OCI-LY7 (cell line): ENCODE data around the gene CCNB1IP1. TPM values are rescaled to one million over a fixed set of nuclear protein-coding genes. Genes with fewer than 3 reads are reported as not detected.

ENCODE experiments used
- Bru-seq: library from RNA; stranded (reverse); fragments of 400-500 nt; gene quantifications from one replicate; lab custom pipeline; 2021; lab: Mats Ljungman, UMichigan
- BruChase-seq, 2 experiments: library from RNA; stranded (reverse); fragments of 400-500 nt; gene quantifications; one replicate each; lab custom pipeline; 2021; lab: Mats Ljungman, UMichigan
- BruUV-seq: library from RNA; stranded (reverse); fragments of 400-500 nt; replicated peaks from 2 replicates; lab custom pipeline; 2021; lab: Mats Ljungman, UMichigan
- CTCF ChIA-PET: fragments of 300-600 bp; sonication (Branson Sonifier 250); formaldehyde crosslinking; loops from one replicate; lab custom pipeline; 2022; ENCODE audit warnings: antibody characterized with exemption; ENCODE audit not compliant: unreplicated experiment; lab: Charles Lee
- POLR2A ChIA-PET: fragments of 300-600 bp; sonication (Branson Sonifier 250); formaldehyde crosslinking; loops from one replicate; lab custom pipeline; 2022; ENCODE audit warnings: antibody characterized with exemption; lab: Charles Lee
- DNase-seq: peaks from one replicate; pipeline ENCODE4 v3.0.0-alpha.2; 2015; ENCODE audit warnings: low spot score
- H2AFZ ChIP-seq: fragments of 200-600 bp; sonication (generic), shearing (Covaris generic); 2 replicates; pipeline ENCODE4 v1.6.1; 2014; ENCODE audit warnings: mild to moderate bottlenecking, antibody characterized with exemption, low read length, moderate library complexity
- H3K27ac ChIP-seq: fragments of 200-600 bp; sonication (generic); 2 replicates; pipeline ENCODE4 v1.5.1; 2014; ENCODE audit warnings: mixed run types, low read depth, mild to moderate bottlenecking, moderate library complexity, low read length, inconsistent platforms; ENCODE audit not compliant: poor library complexity, severe bottlenecking
- H3K36me3 ChIP-seq: fragments of 200-600 bp; sonication (generic); 2 replicates; pipeline ENCODE4 v1.6.1; 2014; ENCODE audit warnings: mild to moderate bottlenecking, antibody characterized with exemption, low read length, moderate library complexity, mixed read lengths; ENCODE audit not compliant: insufficient read depth
- H3K4me1 ChIP-seq: fragments of 200-600 bp; sonication (generic); 2 replicates; pipeline ENCODE4 v1.5.1; 2014; ENCODE audit warnings: mild to moderate bottlenecking, low read length; ENCODE audit not compliant: insufficient read depth, poor library complexity, severe bottlenecking
- H3K4me2 ChIP-seq: fragments of 200-600 bp; sonication (generic); 2 replicates; pipeline ENCODE4 v1.6.1; 2014; ENCODE audit warnings: mild to moderate bottlenecking, low read length
- H3K4me3 ChIP-seq: fragments of 200-600 bp; sonication (generic); 2 replicates; pipeline ENCODE4 v1.5.1; 2014; ENCODE audit warnings: mild to moderate bottlenecking, low read depth, low read length; ENCODE audit not compliant: poor library complexity, severe bottlenecking
- H3K79me2 ChIP-seq: fragments of 200-600 bp; sonication (generic); 2 replicates; pipeline ENCODE4 v1.6.1; 2016; ENCODE audit warnings: low read depth, mild to moderate bottlenecking, low read length, moderate library complexity, mixed read lengths; ENCODE audit not compliant: insufficient read depth
- H3K9me2 ChIP-seq: fragments of 200-600 bp; sonication (generic); 2 replicates; pipeline ENCODE4 v1.6.1; 2016; ENCODE audit warnings: mild to moderate bottlenecking, low read length, mixed read lengths; ENCODE audit not compliant: insufficient read depth
- H3K9me3 ChIP-seq: fragments of 200-600 bp; sonication (generic); 2 replicates; pipeline ENCODE4 v1.6.1; 2014; ENCODE audit warnings: mild to moderate bottlenecking, mixed run types, low read length, mixed read lengths
- H4K20me1 ChIP-seq: fragments of 200-600 bp; sonication (generic); 2 replicates; pipeline ENCODE4 v1.6.1; 2014; ENCODE audit warnings: mild to moderate bottlenecking, antibody characterized with exemption, low read length, moderate library complexity, mixed read lengths; ENCODE audit not compliant: insufficient read depth
- CTCF ChIP-seq: fragments of 200-600 bp; sonication (generic); conservative IDR thresholded peaks from 2 replicates; pipeline ENCODE4 v1.5.1; 2014; ENCODE audit warnings: mild to moderate bottlenecking, antibody characterized with exemption, low read length, moderate library complexity, mixed read lengths
- EZH2phosphoT487 ChIP-seq: fragments of 200-600 bp; sonication (generic); IDR thresholded peaks from 2 replicates; pipeline ENCODE4 v1.6.1; 2018; ENCODE audit warnings: low read depth, borderline replicate concordance, mild to moderate bottlenecking, mixed run types, antibody characterized with exemption, low read length, moderate library complexity, mixed read lengths
- intact Hi-C: fragments of 100-400 bp; cut with micrococcal nuclease; formaldehyde crosslinking; loops from one replicate; pipeline ENCODE4 v1.10.0; 2022; ENCODE audit not compliant: unreplicated experiment
- long read RNA-seq: library from polyadenylated mRNA; stranded (forward); transcript quantifications from one replicate; pipeline ENCODE4 v2.0.0, GENCODE V29; 2022
- total RNA-seq, 2 experiments: library from RNA; depleted of rRNA in 1 of 2; stranded (reverse); fragments of >200 nt in 1 of 2; shearing (Covaris generic) in 1 of 2; gene quantifications; 2 replicates each; pipeline ENCODE4 v1.2.3, GENCODE V29; 2014 to 2022

Gene CCNB1IP1
- total RNA-seq (2014; rRNA removed; shearing (Covaris generic)) (56.6 and 58.5 TPM in 2 replicates), total RNA-seq (2022) (46.5 and 51.3 TPM in 2 replicates), Bru-seq, nascent RNA (percentile 90 among the genes with signal in this experiment), BruChase-seq, experiment 1, labeled RNA remaining after a 6-hour chase (percentile 80 among the genes with signal in this experiment), BruChase-seq, experiment 2, labeled RNA remaining after a 2-hour chase (percentile 74 among the genes with signal in this experiment)
- long read RNA-seq, transcript CCNB1IP1-202 (7 exons, 1,479 nt) = major isoform, 11 of 19 reads
- long read RNA-seq, partial matches to known transcripts = 5 of 19 reads
- long read RNA-seq, other reads (novel, unspliced or antisense) = 3 of 19 reads

- Histone ChIP-seq H3K4me2 (peak within 1 kb of the TSS; percentile 79), H3K36me3 (peaks cover 27% of the 10 kb centered on the region; the same call in 1 of the 2 replicates), H3K4me1 (peaks cover 52% of the 10 kb centered on the region), H4K20me1 (peaks cover 9% of the 10 kb centered on the region; the same call in 1 of the 2 replicates), H2AFZ (peak within 1 kb of the TSS; percentile 81), H3K9me3 (no peaks in the 10 kb centered on the region), H3K79me2 (peaks cover 63% of the 10 kb centered on the region), H3K27ac (peak within 1 kb of the TSS; percentile 67), H3K4me3 (peak within 1 kb of the TSS; percentile 83), H3K9me2 (no peaks in the 10 kb centered on the region)
- BruUV-seq = TSS peak; percentile 91
- CTCF ChIA-PET = interaction anchor here (0.6 to 1.8 kb wide), 5 partner anchors 8 to 638 kb away, joined by 3 to 11 read pairs (median 4); partner anchors contain the start of genes PARP2 and PIP4P1
- intact Hi-C loops = loop anchor here (1.0 kb wide), 1 partner anchor 10 kb away; the partner anchor contains the start of gene PARP2
- POLR2A ChIA-PET = interaction anchor here (0.7 to 2.7 kb wide), 10 partner anchors 10 to 351 kb away, joined by 3 to 73 read pairs (median 4); partner anchors contain the start of genes PARP2, PIP4P1 and RNASE4
- TF ChIP-seq CTCF (no peak), EZH2phosphoT487 (no peak)
- peak; percentile 91 for DNase-seq
Observed at GRCh38 chr14:20332788-20333493, at the start of gene CCNB1IP1. Gene CCNB1IP1 (minus strand): TSS chr14:20333279. CDS start chr14:20316523, 16,756 bp downstream.

GRCh38 chr14:20382526-20382925 is 49.4 kb upstream of the CCNB1IP1 start:
- no TSS peak for BruUV-seq
- Histone ChIP-seq H3K4me1 (no peaks in the 10 kb centered on the region), H3K9me3 (no peaks in the 10 kb centered on the region), H3K79me2 (no peaks in the 10 kb centered on the region), H3K4me3 (no peak overlapping the region), H2AFZ (no peak overlapping the region), H4K20me1 (no peaks in the 10 kb centered on the region), H3K4me2 (no peak overlapping the region), H3K27ac (no peak overlapping the region), H3K9me2 (no peaks in the 10 kb centered on the region), H3K36me3 (peaks cover 41% of the 10 kb centered on the region; the same call in 1 of the 2 replicates)
- no peak for DNase-seq
- TF ChIP-seq CTCF (no peak), EZH2phosphoT487 (no peak)
- CTCF ChIA-PET = no interaction called here
- POLR2A ChIA-PET = no interaction called here
- intact Hi-C loops = no loop called here
